Activated T-helper 17 cell treated with anti-CD3 and anti-CD28 coated beads, Interleukin-2, amount 50 U/mL, for 72 hours (primary cell): Measurements from ENCODE around the gene RGPD8. TPM values are rescaled to one million over a fixed set of nuclear protein-coding genes. Genes with fewer than 3 reads are reported as not detected.
A peak's percentile ranks its signal among the peaks of the same experiment; 100 is the strongest.
"Not testable (repeated sequence)": the region's sequence is repeated elsewhere in the genome, so short reads cannot be mapped to it uniquely, and the experiment has no call there.

ENCODE experiments used
- ATAC-seq: fragments of 150-1000 bp; cut with Tn5 transposase; replicated peaks from 2 replicates; pipeline ENCODE4 v1.10.0; 2021; ENCODE audit warnings: mild to moderate bottlenecking, moderate library complexity
- H3K27ac Mint-ChIP-seq: one replicate; pipeline ENCODE4 v1.8.0; 2022; ENCODE audit warnings: mixed read lengths
- H3K27me3 Mint-ChIP-seq: one replicate; pipeline ENCODE4 v1.8.0; 2022; ENCODE audit warnings: mixed read lengths
- H3K36me3 Mint-ChIP-seq: one replicate; pipeline ENCODE4 v1.8.0; 2022; ENCODE audit warnings: low read depth, mild to moderate bottlenecking, mixed read lengths
- H3K4me1 Mint-ChIP-seq: one replicate; pipeline ENCODE4 v1.8.0; 2022; ENCODE audit warnings: mixed read lengths
- H3K4me3 Mint-ChIP-seq: one replicate; pipeline ENCODE4 v1.8.0; 2022; ENCODE audit warnings: mild to moderate bottlenecking, mixed read lengths
- H3K9me3 Mint-ChIP-seq: one replicate; pipeline ENCODE4 v1.8.0; 2022; ENCODE audit warnings: mixed read lengths
- total RNA-seq, 2 donors: library from RNA; stranded (reverse); gene quantifications; one replicate each; pipeline ENCODE4 v1.2.3, GENCODE V29; 2022

The RGPD8 gene
- total RNA-seq, 2 donors from 2014 or later: 6.1 to 9.5 TPM

DNA sequence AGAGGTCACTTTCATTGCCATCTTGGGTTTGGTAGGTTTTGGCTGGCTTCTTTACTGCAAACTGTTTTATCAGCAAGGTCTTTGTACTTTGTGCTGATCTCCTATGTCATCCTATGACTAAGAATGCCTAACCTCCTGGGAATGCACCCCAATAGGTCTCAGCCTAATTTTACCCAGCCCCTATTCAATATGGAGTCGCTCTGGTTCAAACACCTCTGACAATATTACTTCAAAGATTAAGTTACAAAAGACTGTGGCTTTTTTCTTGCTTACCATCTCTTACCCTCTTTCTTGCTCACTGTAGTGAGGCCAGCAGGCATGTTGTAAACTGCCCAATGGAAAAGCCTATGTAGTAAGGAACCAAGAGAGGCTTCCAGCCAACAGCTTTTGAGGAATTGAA lies 17.9 kb upstream of the RGPD8 start:
- Mint-ChIP-seq H3K4me3 (no peak overlapping the region), H3K4me1 (no peaks in the 10 kb centered on the region), H3K9me3 (peaks cover 5% of the 10 kb centered on the region), H3K27me3 (peaks cover 4% of the 10 kb centered on the region), H3K36me3 (no peaks in the 10 kb centered on the region), H3K27ac (no peak overlapping the region)
- ATAC-seq: no peak

DNA sequence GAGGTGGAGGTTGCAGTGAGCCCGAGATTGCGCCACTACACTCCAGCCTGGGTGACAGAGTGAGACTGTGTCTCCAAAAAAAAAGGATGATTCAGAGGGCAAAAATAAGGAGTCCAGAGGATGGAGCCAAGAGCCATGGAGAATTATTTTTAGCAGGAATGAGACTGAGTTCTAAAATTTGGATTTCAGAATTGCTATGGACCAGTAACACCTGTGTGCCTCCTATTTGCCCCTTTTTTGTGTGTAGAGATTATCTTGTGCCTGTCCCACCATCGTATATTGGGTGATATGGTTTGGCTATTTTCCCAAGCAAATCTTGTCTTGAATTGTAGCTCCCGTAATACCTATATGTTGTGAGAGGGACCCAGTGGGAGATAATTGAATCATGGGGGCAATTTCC lies 16.4 kb upstream of the RGPD8 start:
- Mint-ChIP-seq H3K4me3 (no peak overlapping the region), H3K27me3 (no peaks in the 10 kb centered on the region), H3K9me3 (peaks cover 5% of the 10 kb centered on the region), H3K4me1 (no peaks in the 10 kb centered on the region), H3K36me3 (no peaks in the 10 kb centered on the region), H3K27ac (no peak overlapping the region)
- ATAC-seq: no peak

DNA sequence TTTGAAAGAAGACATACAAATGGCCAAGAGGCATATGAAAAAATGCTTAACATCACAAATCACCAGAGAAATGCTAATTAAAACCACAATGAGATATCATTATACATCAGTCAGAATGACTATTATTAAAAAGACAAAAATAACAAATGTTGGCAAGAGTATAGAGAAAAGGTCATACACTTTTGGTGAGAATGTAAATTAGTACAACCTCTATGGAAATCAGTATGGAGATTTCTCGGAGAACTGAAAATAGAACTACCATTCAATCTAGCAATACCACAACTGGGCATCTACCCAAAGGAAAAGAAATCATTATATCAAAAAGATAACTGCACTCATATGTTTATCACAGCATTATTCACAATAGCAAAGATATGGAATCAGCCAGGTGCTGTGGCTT lies 10.8 kb upstream of the RGPD8 start:
- not testable (repeated sequence) for H3K9me3 Mint-ChIP-seq, H3K36me3 Mint-ChIP-seq, ATAC-seq, H3K4me3 Mint-ChIP-seq, H3K27ac Mint-ChIP-seq, H3K4me1 Mint-ChIP-seq, H3K27me3 Mint-ChIP-seq

DNA sequence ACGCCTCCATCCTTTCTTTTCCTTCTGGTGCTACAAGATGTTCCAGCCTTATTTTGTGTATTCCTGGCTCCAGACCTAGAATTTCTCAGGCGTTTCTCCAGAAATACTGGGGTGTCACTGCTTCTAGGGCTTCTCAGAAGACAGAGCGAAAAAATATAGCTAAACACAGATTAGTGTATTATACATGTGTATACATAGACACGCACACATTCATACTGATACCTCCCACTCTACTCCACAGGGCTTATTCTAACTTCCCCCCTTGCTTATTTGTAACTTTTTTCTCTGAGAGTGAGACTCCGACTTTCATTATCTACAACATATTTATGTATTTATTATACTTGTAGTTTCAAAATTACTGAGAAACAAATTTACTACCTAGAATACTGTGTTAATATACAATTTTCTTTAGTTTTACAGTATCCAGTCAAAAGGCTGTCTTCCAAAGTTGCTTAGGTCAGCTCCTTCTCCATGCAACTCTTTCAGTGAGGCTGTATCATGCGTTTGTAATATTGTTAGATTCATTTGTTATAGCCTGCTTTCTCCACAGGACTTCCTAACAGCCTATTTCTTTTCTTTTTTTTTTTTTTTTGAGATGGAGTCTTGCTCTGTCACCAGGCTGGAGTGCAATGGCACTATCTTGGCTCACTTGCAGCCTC lies 5.3 kb upstream of the RGPD8 start:
- H3K27me3 Mint-ChIP-seq, H3K36me3 Mint-ChIP-seq, H3K4me1 Mint-ChIP-seq, H3K27ac Mint-ChIP-seq, ATAC-seq, H3K4me3 Mint-ChIP-seq, H3K9me3 Mint-ChIP-seq: not testable (repeated sequence)

DNA sequence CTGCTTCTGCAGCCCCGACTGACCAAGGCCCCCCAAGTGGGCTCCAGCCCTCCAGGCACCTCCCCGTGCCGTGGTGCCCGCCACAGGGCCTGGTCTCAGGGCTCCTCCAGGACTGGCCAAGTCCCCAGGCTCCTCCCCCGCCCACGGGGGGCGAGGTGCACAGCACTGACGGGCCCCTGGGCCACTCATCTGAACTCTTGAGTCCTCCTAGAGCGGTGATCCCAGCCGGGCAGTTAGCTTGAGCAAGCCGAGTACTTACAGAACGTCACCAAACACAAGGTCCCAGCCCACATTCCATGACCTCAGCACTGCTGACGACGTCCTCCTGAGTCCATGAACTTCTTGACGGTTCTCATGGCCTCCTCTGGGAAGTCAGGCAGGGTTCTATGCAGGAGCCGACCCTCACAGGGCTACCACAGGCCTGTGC lies 4.0 kb upstream of the RGPD8 start:
- ATAC-seq, H3K4me1 Mint-ChIP-seq, H3K9me3 Mint-ChIP-seq, H3K4me3 Mint-ChIP-seq, H3K27ac Mint-ChIP-seq, H3K27me3 Mint-ChIP-seq, H3K36me3 Mint-ChIP-seq: not testable (repeated sequence)

DNA sequence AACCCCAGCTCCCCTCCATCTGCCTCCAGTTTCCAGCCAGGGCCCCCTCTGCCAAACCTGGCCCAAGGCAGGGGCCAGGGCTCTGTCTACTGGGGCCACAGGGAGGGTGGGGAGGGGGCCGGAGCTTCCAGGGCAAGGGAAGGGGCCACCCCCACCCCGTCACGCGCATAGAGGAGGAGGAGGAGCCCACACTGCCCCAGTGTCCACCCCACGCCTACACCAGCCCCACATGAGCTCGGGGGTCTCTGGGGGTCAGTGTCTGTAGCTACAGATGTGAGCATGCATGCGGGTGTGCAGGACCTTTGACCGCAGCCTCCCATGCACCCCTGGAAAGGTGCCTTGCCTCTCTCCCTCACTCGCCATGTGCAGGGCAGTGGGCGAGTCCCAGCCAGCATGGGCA lies 3.5 kb upstream of the RGPD8 start:
- H3K27ac Mint-ChIP-seq, H3K4me1 Mint-ChIP-seq, H3K9me3 Mint-ChIP-seq, H3K27me3 Mint-ChIP-seq, H3K4me3 Mint-ChIP-seq, H3K36me3 Mint-ChIP-seq, ATAC-seq: not testable (repeated sequence)

DNA sequence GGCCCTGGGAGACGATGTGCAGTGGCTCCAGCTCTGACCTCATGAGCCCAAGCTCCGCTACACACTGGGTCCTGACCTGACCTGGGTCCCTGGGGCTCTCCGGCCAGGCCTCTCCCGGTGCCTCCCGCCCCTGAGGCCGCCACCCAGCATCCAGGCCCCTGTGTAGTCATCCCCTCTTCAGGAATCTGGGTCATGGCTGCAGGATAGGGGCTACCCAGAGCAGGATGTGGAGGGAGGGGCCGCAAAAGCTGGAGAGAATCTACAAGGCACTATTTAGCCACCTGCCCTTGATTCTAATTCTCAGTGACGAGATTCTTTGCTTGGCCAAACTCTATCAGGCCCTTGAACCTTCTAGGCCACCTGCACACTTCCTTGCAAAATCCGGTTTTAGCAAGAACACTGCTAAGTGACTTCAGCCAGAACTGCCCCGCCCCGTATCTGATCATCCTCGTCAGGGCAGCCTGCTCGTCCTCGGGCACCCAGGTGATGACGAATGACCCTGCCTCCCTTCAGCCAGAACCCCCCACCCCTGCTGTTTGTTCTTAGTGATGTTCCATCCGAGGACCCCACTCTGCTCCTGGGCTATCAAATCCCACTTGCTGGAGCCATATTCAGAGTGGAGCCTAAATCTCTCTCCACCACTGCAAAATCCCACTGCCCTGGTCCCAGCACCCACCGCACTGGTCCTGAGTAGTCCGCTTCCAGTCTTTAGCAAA lies 2.4 kb upstream of the RGPD8 start:
- not testable (repeated sequence) for H3K27ac Mint-ChIP-seq, H3K4me1 Mint-ChIP-seq

DNA sequence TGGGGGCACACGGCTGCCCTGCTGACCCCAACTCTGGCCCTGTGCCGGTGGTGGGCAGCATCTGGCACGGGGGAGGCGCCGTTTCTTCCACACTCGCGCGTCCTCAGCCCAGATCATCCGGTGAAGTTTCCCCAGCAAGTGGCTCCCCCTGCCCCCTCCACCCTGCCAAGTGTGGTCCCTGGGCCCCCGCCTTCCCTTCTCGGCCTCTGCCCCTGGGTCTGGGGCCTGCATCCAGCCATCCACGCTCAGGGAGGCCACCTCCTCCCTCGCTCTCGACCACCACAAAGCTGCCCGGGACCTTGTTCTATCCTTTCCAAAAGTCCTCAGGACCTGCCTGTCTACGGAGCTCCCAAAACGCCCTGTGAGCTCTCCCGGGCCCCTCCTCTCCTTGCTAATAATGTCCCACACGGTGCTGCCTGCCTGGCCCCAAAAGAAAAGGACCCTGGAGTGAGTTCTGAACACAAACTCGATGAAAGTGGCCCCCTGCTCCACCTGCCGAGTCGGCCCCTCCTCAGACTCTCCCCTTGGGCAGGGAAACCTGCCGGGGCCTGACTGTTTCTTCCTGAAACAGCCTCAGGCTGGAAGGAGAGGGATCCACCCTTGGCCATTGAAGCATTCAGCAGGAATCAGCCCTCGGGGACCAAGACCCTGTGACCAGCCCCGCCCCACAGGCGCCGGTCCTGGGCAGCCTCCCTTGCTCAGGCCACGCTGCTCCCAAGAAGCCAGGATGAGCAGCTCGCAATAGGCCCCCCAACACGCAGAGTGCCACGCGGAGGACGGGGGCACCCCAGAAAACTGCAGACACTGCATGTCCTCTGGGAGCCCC lies 1.7 kb upstream of the RGPD8 start:
- H3K4me3 Mint-ChIP-seq, H3K27ac Mint-ChIP-seq, H3K27me3 Mint-ChIP-seq, H3K36me3 Mint-ChIP-seq, H3K9me3 Mint-ChIP-seq, ATAC-seq, H3K4me1 Mint-ChIP-seq: not testable (repeated sequence)

More for the DNA sequence above, 2.4 kb upstream of the RGPD8 start:
- H3K36me3 Mint-ChIP-seq, H3K4me3 Mint-ChIP-seq, ATAC-seq, H3K27me3 Mint-ChIP-seq, H3K9me3 Mint-ChIP-seq: not testable (repeated sequence)

DNA sequence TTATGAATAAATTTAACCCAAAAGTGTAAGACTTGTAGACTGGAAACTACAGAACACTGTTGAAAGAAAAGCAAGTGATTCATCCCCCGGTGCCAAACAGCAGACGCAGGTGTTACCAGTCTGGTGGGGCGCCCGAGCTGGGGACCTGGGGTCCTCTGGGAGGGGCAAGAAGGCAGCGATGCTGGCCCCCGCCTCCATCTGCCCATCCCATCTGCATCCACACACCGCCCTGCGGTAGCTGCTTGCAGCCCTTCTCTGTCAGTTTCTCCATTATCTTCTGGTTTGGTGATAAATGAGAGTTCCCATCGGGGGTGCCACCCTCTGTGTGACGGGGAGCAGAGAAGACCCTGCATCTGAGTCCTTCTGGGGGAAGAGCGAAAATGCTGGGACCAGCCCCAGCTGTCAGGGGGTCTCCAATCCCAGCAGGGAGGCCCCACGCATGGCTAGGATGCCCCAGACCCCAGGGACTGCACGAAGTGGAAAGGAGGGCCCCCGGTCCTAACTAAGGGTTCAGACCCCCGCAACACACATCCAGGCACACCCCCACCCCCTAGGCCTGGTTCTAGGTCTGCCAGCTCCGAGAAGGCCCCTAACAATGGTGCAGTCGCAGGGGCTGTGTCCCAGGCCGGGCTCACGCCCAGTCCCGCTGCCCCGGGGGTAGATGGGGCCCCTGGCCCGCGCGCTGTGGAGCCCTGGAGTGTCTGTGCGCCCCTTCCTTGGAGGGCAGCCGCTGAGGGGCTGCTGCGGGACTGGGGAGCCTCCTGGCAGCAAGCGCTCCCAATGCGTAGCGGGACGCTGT lies 686 bp upstream of the RGPD8 start:
- Mint-ChIP-seq H3K27ac (peak overlapping the region; percentile 89), H3K9me3 (no peaks in the 10 kb centered on the region), H3K4me1 (peaks cover 5% of the 10 kb centered on the region), H3K27me3 (peaks cover 8% of the 10 kb centered on the region), H3K36me3 (no peaks in the 10 kb centered on the region), H3K4me3 (peak overlapping the region; percentile 71)
- no peak for ATAC-seq

DNA sequence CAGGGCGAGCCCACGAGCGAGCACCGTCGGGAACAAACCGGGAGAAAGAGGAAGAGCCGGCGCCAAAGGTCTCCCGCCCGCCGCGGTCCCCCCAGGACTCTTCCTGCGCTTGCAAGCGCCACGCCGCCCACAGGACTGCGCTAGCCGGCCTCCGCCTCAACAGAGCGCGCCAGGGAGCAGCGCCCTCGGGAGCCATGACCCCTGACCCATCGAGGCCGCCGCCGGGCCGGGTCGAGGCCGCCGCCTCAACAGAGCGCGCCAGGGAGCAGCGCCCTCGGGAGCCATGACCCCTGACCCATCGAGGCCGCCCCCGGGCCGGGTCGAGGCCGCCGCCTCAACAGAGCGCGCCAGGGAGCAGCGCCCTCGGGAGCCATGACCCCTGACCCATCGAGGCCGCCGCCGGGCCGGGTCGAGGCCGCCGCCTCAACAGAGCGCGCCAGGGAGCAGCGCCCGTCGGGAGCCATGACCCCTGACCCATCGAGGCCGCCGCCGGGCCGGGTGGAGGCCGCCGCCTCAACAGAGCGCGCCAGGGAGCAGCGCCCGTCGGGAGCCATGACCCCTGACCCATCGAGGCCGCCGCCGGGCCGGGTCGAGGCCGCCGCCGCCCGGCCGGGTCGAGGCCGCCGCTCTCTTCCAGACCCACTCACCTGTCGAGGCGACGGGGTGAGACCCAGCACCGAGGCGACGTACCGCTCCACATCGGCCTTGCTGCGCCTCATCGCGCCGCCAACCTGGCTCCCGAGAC lies 538 bp downstream of the RGPD8 start:
- peak; percentile 66 for ATAC-seq
- not testable (repeated sequence) for H3K36me3 Mint-ChIP-seq, H3K27me3 Mint-ChIP-seq, H3K9me3 Mint-ChIP-seq, H3K4me1 Mint-ChIP-seq
- Mint-ChIP-seq H3K27ac (peak overlapping the region; percentile 89), H3K4me3 (peak overlapping the region; percentile 81)

DNA sequence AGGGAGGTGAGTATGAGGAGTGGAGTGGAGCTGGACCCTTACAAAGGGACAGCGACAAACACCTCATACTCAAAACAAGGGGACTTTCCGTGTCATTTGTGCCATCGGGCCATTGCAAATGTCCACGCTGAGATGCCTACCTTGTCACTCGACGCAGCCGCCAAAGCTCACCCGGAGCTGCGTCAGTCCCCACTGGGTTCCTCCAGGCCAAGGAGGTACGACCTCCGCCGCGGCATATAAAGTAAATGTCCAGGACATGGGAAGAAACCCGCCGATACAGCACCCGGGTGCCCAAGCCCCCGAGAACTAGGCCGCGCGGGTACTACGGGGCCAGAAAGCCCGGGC lies 1.1 kb downstream of the RGPD8 start:
- ATAC-seq, H3K9me3 Mint-ChIP-seq, H3K36me3 Mint-ChIP-seq, H3K27me3 Mint-ChIP-seq, H3K4me1 Mint-ChIP-seq: not testable (repeated sequence)
- H3K4me3 Mint-ChIP-seq: peak overlapping the region; percentile 81
- peak overlapping the region; percentile 82 for H3K27ac Mint-ChIP-seq

DNA sequence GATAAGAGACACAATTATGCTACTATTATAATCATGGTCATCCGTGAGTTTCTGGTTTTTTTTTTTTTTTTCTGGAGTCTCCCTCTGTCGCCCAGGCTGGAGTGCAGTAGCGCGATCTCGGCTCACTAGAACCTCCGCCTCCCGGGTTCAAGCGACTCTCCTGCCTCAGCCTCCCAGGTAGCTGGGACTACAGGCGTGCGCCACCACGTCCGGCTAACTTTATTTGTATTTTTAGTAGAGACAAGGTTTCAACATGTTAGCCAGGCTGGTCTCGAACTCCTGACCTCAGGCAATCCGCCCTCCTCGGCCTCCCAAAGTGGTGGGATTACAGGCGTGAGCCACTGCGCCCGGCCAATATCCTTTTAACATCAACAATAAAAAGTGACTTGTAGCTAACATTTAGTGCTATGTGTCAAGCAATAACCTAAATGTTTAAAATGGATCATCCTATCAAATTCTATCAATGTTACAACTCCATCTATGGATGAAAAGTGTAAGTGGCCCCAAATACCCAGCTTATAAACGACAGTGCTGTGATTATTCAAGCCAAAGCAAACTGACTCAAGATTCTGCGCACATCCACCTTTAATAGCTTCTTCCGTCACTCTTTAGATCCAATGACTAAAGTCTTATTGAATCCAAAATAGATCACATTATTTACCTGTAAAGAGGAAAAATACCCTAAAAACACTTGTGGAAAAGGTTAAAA lies 1.7 kb downstream of the RGPD8 start:
- not testable (repeated sequence) for H3K27me3 Mint-ChIP-seq, ATAC-seq, H3K9me3 Mint-ChIP-seq, H3K4me1 Mint-ChIP-seq, H3K36me3 Mint-ChIP-seq
- Mint-ChIP-seq H3K4me3 (peak overlapping the region; percentile 81), H3K27ac (peak overlapping the region; percentile 82)

DNA sequence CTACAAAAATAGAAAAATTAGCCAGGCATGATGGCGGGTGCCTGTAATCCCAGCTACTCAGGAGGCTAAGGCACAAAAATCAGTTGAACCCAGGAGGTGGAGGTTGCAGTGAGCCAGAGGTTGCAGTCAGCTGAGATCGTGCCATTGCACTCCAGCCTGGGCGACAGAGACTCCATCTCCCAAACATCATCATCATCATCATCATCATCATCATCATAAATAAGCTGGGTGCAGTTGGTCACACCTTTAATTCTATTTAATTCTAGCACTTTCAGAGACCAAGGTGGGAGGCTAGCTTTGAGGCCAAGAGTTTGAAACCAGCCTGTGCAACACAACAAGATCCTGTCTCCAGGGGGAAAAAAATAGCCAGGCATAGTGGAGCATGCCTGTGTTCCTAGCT lies 8.9 kb downstream of the RGPD8 start:
- not testable (repeated sequence) for ATAC-seq, H3K4me1 Mint-ChIP-seq, H3K27me3 Mint-ChIP-seq, H3K9me3 Mint-ChIP-seq, H3K4me3 Mint-ChIP-seq, H3K36me3 Mint-ChIP-seq, H3K27ac Mint-ChIP-seq
